K562 (cell line): Measurements from ENCODE around the gene DNASE2. TPM values are rescaled to one million over a fixed set of nuclear protein-coding genes. Genes with fewer than 3 reads are reported as not detected.

ENCODE experiments used
- ATAC-seq: fragments of 200-7000 bp; cut with Tn5 transposase; 3 replicates; pipeline ENCODE4 v1.9.1; 2020; ENCODE audit warnings: moderate library complexity
- BruUV-seq: library from RNA; stranded (reverse); fragments of 400-500 nt; replicated peaks from 2 replicates; lab custom pipeline; 2021; lab: Mats Ljungman, UMichigan
- CTCF ChIA-PET: fragments of 300-600 bp; formaldehyde crosslinking; extraction: SDS; loops from one replicate; lab custom pipeline; 2021; ENCODE audit warnings: low intra/inter-chr PET ratio; lab: Yijun Ruan, JAX
- POLR2A ChIA-PET: fragments of 300-600, 350-650 bp; sonication (Branson Sonifier 250); formaldehyde crosslinking; extraction: SDS; loops from one replicate; lab custom pipeline; 2021; ENCODE audit warnings: antibody characterized with exemption, inconsistent platforms; lab: Yijun Ruan, JAX
- DNase-seq, 4 experiments: peaks; one replicate each; pipeline versions ENCODE4 v3.0.0 to v3.0.0-alpha.2; 2011 to 2018; ENCODE audit warnings: low spot score in 3 of 4, mixed read lengths in 3 of 4; ENCODE audit errors: extremely low read depth in 1 of 4
- FAIRE-seq: peaks from 2 replicates; lab custom pipeline; 2011; peaks lifted over from hg19 to GRCh38; lab: Jason Lieb, UNC
- H2AFZ ChIP-seq: 2 replicates; pipeline ENCODE4 v1.6.0; 2011; ENCODE audit warnings: low read depth, low read length, control low read depth, inconsistent platforms
- H3K27ac ChIP-seq: fragments of 200-600 bp; 3 replicates; pipeline ENCODE4 v1.8.0; 2011; ENCODE audit warnings: low read depth, mild to moderate bottlenecking, control low read depth, inconsistent platforms, low read length, moderate library complexity, mixed read lengths; ENCODE audit errors: extremely low read depth
- H3K27me3 ChIP-seq, 2 experiments: fragments of 300-600 bp in 1 of 2; 2 replicates in 1 of 2; 3 replicates in 1 of 2; pipeline versions ENCODE4 v1.6.0 to v1.8.0; 2011; ENCODE audit warnings: inconsistent platforms in 2 of 2, low read length in 2 of 2, mild to moderate bottlenecking in 1 of 2, mixed read lengths in 1 of 2, moderate library complexity in 1 of 2; ENCODE audit not compliant: control insufficient read depth in 2 of 2, insufficient read depth in 2 of 2
- H3K36me3 ChIP-seq: fragments of 300-600 bp; 3 replicates; pipeline ENCODE4 v1.8.0; 2011; ENCODE audit warnings: mild to moderate bottlenecking, low read length, inconsistent platforms; ENCODE audit not compliant: control insufficient read depth, insufficient read depth
- H3K4me1 ChIP-seq, 2 experiments: fragments of 200-600 bp in 1 of 2; replicated peaks in 1 of 2; 2 replicates in 1 of 2; 3 replicates in 1 of 2; pipeline versions ENCODE4 v1.5.1 to v1.8.0; 2011; ENCODE audit warnings: inconsistent platforms in 2 of 2, low read length in 2 of 2, mild to moderate bottlenecking in 1 of 2, mixed read lengths in 1 of 2, moderate library complexity in 1 of 2; ENCODE audit not compliant: control insufficient read depth in 2 of 2, insufficient read depth in 2 of 2
- H3K4me2 ChIP-seq: 2 replicates; pipeline ENCODE4 v1.6.1; 2011; ENCODE audit warnings: low read length, control low read depth, inconsistent platforms, mixed read lengths; ENCODE audit not compliant: insufficient read depth
- H3K4me3 ChIP-seq: fragments of 200-600 bp; sonication (generic), shearing (Covaris generic); 2 replicates; pipeline ENCODE4 v1.5.1; 2016; ENCODE audit warnings: control low read depth, inconsistent platforms
- H3K79me2 ChIP-seq: fragments of 200-600 bp; 3 replicates; pipeline ENCODE4 v1.8.0; 2011; ENCODE audit warnings: low read length, inconsistent platforms; ENCODE audit not compliant: control insufficient read depth, insufficient read depth
- H3K9ac ChIP-seq, 2 experiments: 2 replicates each; pipeline versions ENCODE4 v1.6.0 to v1.6.1; 2011; ENCODE audit warnings: low read depth in 2 of 2, low read length in 2 of 2, control low read depth in 1 of 2, inconsistent platforms in 1 of 2, mild to moderate bottlenecking in 1 of 2, mixed read lengths in 1 of 2; ENCODE audit not compliant: insufficient read depth in 1 of 2
- H3K9me1 ChIP-seq: one replicate; pipeline ENCODE4 v1.6.0; 2011; ENCODE audit warnings: inconsistent platforms, mild to moderate bottlenecking, low read length, moderate library complexity; ENCODE audit not compliant: control insufficient read depth, insufficient read depth
- H3K9me3 ChIP-seq: replicated peaks from 2 replicates; pipeline ENCODE4 v1.5.1; 2011; ENCODE audit warnings: low read depth, low read length, inconsistent platforms; ENCODE audit not compliant: control insufficient read depth, insufficient read depth
- H4K20me1 ChIP-seq: replicated peaks from 2 replicates; pipeline ENCODE4 v1.6.1; 2011; ENCODE audit warnings: low read length, inconsistent platforms, mixed read lengths; ENCODE audit not compliant: control insufficient read depth, insufficient read depth
- KHSRP ChIP-seq: fragments of 450-650 bp; IDR thresholded peaks from 2 replicates; pipeline ENCODE4 v1.6.1; 2017
- SAFB ChIP-seq: fragments of 200-400 bp; formaldehyde crosslinking; IDR thresholded peaks from 2 replicates; pipeline ENCODE4 v1.6.1; 2017; ENCODE audit warnings: low read depth, low read length, borderline replicate concordance
- WHSC1 ChIP-seq: IDR thresholded peaks from one replicate; pipeline ENCODE4 v1.6.1; 2012; ENCODE audit warnings: low read length, control low read depth, inconsistent platforms
- ZNF79 ChIP-seq: fragments of 250-450 bp; sonication (Bioruptor Pico); IDR thresholded peaks from 2 replicates; pipeline ENCODE4 v1.4.0; 2020; ENCODE audit warnings: low read depth, mild to moderate bottlenecking, moderate library complexity
- WGBS: fragments of 100-300 bp; shearing (Covaris generic); methylation state at CpG from one replicate; pipeline ENCODE4 v1.1.6; 2016; ENCODE audit warnings: low coverage, mixed read lengths; ENCODE audit not compliant: insufficient coverage; ENCODE audit errors: missing lambda C conversion rate; 5-methylcytosine and 5-hydroxymethylcytosine counted together
- in situ Hi-C: fragments of 300-500 bp; cut with MboI; formaldehyde crosslinking; loops from 4 replicates; pipeline ENCODE4 v1.15.0; 2018; ENCODE audit warnings: inconsistent platforms, mixed read lengths
- intact Hi-C: fragments of 100-400 bp; cut with micrococcal nuclease; formaldehyde crosslinking; loops from 2 replicates; pipeline ENCODE4 v1.14.2; 2022
- polyA plus RNA-seq, 8 experiments: library from polyadenylated mRNA; depleted of rRNA in 4 of 8; stranded (reverse) in 5 of 8; unstranded in 3 of 8; fragments of >200 nt; fragmentation: Nextera tagmentation in 2 of 8; fragmentation: Illumina TruSeq in 1 of 8; extraction: Ambion mirVana in 2 of 8; extraction: Trizol in 1 of 8; gene quantifications; 2 replicates each; pipeline versions ENCODE4 v1.2.1 to v1.2.3, GENCODE V29; 2011 to 2014; ENCODE audit warnings: inconsistent platforms in 1 of 8, missing spikeins in 1 of 8
- total RNA-seq, 7 experiments: library from RNA; depleted of rRNA in 6 of 7; stranded (reverse); fragments of >200 nt in 6 of 7; fragmentation: Illumina TruSeq in 2 of 7; extraction: Trizol in 2 of 7; gene quantifications; 2 replicates each; pipeline versions ENCODE4 v1.2.1 to v1.2.3, GENCODE V29; 2011 to 2021; ENCODE audit warnings: low replicate concordance in 1 of 7
- TF ChIP-seq, protein P1 (sequence below): fragments of 450-650 bp; IDR thresholded peaks from 2 replicates; pipeline ENCODE4 v1.6.1; 2016; ENCODE audit warnings: antibody characterized with exemption
- TF ChIP-seq, protein P2 (sequence below): sonication (generic); formaldehyde crosslinking; IDR thresholded peaks from 2 replicates; pipeline ENCODE4 v1.8.1; 2022; ENCODE audit warnings: missing genetic modification reagents
- TF ChIP-seq, protein P3 (sequence below): fragments of 250-450 bp; sonication (Bioruptor Pico); IDR thresholded peaks from 2 replicates; pipeline ENCODE4 v1.8.0; 2021; ENCODE audit warnings: borderline replicate concordance, mild to moderate bottlenecking, moderate library complexity; ENCODE audit not compliant: poor library complexity, severe bottlenecking

DNASE2 gene
- total and polyA plus RNA-seq, 9 of the 15 experiments (the other 6 are each of a cell fraction or from before 2014, with no cell fraction given) = 4.4 to 27.0 (median 20.2) TPM

DNA sequence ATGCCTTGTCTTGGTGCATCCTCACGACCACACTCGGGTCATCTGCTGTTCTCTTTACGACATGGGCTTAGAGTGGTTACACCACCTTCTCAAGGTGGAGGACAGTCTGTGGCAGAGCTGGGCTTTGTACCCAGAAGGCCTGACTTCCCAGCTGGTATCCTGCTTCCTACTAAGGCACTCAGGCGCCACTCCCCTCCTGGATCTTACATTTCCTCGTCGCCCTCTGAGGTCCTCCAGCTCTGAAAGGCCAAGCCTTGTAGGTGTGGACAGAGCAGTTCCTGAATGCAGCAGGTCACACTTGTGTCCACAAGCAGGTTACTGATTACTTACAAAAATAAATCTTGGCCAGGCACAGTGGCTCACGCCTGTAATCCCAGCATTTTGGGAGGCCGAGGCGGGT lies 25.9 kb upstream of the DNASE2 start:
- H3K4me1 ChIP-seq = peaks cover 8 to 9% of the 10 kb centered on the region in 2 experiments; a peak in 4 of 5 replicates
- H2AFZ ChIP-seq = no peak overlapping the region
- peak in 1 of 4 experiments; percentile 9 for DNase-seq
- H3K79me2 ChIP-seq = no peaks in the 10 kb centered on the region
- H3K27me3 ChIP-seq = no peaks in the 10 kb centered on the region
- intact Hi-C loops = no loop called here
- WGBS = 92% methylated on average over 9 of the region's 9 CpGs
- peak; percentile 37 for FAIRE-seq
- H3K36me3 ChIP-seq = peaks cover 6% of the 10 kb centered on the region; the same call in 1 of the 3 replicates
- TF ChIP-seq, protein P1, sequence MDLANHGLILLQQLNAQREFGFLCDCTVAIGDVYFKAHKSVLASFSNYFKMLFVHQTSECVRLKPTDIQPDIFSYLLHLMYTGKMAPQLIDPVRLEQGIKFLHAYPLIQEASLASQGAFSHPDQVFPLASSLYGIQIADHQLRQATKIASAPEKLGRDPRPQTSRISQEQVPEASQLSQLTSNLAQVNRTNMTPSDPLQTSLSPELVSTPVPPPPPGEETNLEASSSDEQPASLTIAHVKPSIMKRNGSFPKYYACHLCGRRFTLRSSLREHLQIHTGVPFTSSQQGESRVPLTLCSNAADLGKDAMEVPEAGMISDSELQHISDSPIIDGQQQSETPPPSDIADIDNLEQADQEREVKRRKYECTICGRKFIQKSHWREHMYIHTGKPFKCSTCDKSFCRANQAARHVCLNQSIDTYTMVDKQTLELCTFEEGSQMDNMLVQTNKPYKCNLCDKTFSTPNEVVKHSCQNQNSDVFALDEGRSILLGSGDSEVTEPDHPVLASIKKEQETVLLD = no peak
- TF ChIP-seq, protein P2, sequence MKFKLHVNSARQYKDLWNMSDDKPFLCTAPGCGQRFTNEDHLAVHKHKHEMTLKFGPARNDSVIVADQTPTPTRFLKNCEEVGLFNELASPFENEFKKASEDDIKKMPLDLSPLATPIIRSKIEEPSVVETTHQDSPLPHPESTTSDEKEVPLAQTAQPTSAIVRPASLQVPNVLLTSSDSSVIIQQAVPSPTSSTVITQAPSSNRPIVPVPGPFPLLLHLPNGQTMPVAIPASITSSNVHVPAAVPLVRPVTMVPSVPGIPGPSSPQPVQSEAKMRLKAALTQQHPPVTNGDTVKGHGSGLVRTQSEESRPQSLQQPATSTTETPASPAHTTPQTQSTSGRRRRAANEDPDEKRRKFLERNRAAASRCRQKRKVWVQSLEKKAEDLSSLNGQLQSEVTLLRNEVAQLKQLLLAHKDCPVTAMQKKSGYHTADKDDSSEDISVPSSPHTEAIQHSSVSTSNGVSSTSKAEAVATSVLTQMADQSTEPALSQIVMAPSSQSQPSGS (CRISPR knock-in tag) = no peak
- TF ChIP-seq WHSC1 = no peak
- TF ChIP-seq, protein P3, sequence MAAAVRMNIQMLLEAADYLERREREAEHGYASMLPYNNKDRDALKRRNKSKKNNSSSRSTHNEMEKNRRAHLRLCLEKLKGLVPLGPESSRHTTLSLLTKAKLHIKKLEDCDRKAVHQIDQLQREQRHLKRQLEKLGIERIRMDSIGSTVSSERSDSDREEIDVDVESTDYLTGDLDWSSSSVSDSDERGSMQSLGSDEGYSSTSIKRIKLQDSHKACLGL = no peak
- TF ChIP-seq ZNF79 = no peak
- TF ChIP-seq KHSRP = no peak
- no peak for TF ChIP-seq SAFB
- TF ChIP-seq, all 486 proteins: peak for 0
- ChIA-PET CTCF (no interaction called here), POLR2A (interaction anchor here (1.1 to 3.4 kb wide), 5 partner anchors 8 to 21 kb away, joined by 3 to 11 read pairs (median 6); partner anchors contain the start of genes GCDH, KLF1 and SYCE2)
- no peaks in the 10 kb centered on the region for H3K9me3 ChIP-seq
- in situ Hi-C loops = no loop called here
- H3K9ac ChIP-seq = peak overlapping the region in 1 of 2 experiments; percentile 43; a peak in 1 of 4 replicates
- BruUV-seq = no TSS peak
- ATAC-seq = no peak
- H4K20me1 ChIP-seq = no peaks in the 10 kb centered on the region
- H3K27ac ChIP-seq = no peak overlapping the region
- H3K4me3 ChIP-seq = no peak overlapping the region
- H3K9me1 ChIP-seq = no peaks in the 10 kb centered on the region
- H3K4me2 ChIP-seq = no peak overlapping the region
